ENCODE measurements around the gene XAF1. TPM values are rescaled to one million over a fixed set of nuclear protein-coding genes. Genes with fewer than 3 reads are reported as not detected.
A peak's percentile ranks its signal among the peaks of the same experiment; 100 is the strongest.

XAF1 gene
- polyA plus RNA-seq, 2 of the 4 experiments (the other 2 are of a cell fraction): not detected

GRCh38 chr17:6714315-6714874 is 41.5 kb upstream of the XAF1 start:
- FAIRE-seq: no peak
- no peak for TF ChIP-seq E2F6 (IDR thresholded peaks at IDR 0.05; ENCODE audit: borderline replicate concordance, low read depth)
- no peak for TF ChIP-seq JUNB (IDR thresholded peaks at IDR 0.05)
- no peak for TF ChIP-seq MAFK (IDR thresholded peaks at IDR 0.05; ENCODE audit: partially characterized antibody)
- no peak for TF ChIP-seq ZFP36 (IDR thresholded peaks at IDR 0.05; ENCODE audit: borderline replicate concordance, partially characterized antibody)
- no peak for TF ChIP-seq CBX2 (IDR thresholded peaks at IDR 0.05; ENCODE audit: borderline replicate concordance, low read depth)
- TF ChIP-seq SREBF2 (IDR thresholded peaks at IDR 0.05): no peak
- no peak for TF ChIP-seq TP53 (CRISPR knock-in tag; IDR thresholded peaks at IDR 0.05)
- no peak for TF ChIP-seq RAD21 (conservative IDR thresholded peaks at IDR 0.05 in 1 of 2, IDR thresholded peaks at IDR 0.05 in 1 of 2)
- no peak for TF ChIP-seq KDM1A (IDR thresholded peaks at IDR 0.05; ENCODE audit: low read depth)
- no peak for TF ChIP-seq JUN (IDR thresholded peaks at IDR 0.05)
- TF ChIP-seq CTCF (IDR thresholded peaks at IDR 0.05): no peak
- no peak for TF ChIP-seq TFCP2L1 (CRISPR knock-in tag; IDR thresholded peaks at IDR 0.05)
- no peak for TF ChIP-seq GATA3 (IDR thresholded peaks at IDR 0.05; ENCODE audit: borderline replicate concordance)
- TF ChIP-seq EHMT2 (IDR thresholded peaks at IDR 0.05; ENCODE audit: low read depth): no peak
- no peak for TF ChIP-seq CEBPB (IDR thresholded peaks at IDR 0.05)
- TF ChIP-seq BCL3 (IDR thresholded peaks at IDR 0.05): no peak
- TF ChIP-seq ZNF302 (CRISPR knock-in tag; IDR thresholded peaks at IDR 0.05): no peak
- no peak for TF ChIP-seq EP300 (IDR thresholded peaks at IDR 0.05)
- TF ChIP-seq USF2 (IDR thresholded peaks at IDR 0.05): no peak
- no peak for ATAC-seq
- no peak overlapping the region for H3K4me3 ChIP-seq
- 91% methylated on average over 7 of the region's 7 CpGs for WGBS (ENCODE audit: missing lambda C conversion rate)
- peak in 1 of 2 experiments; percentile 13 for DNase-seq (ENCODE audit: low read depth in 1 of 2, low spot score in 1 of 2)
- POLR2A ChIA-PET: no interaction called here
- H3K4me2 ChIP-seq: no peak overlapping the region
- H3K9me3 ChIP-seq: peaks cover 10% of the 10 kb centered on the region; the same call in 2 of the 3 replicates
- H3K27ac ChIP-seq: no peak overlapping the region
- CTCF ChIA-PET: interaction anchor here (0.6 to 5.5 kb wide), 10 partner anchors 11 to 288 kb away, joined by 3 to 31 read pairs (median 6); no protein-coding TSS in a partner anchor
- 0 out of 3 replicates have a peak, but pooled peaks cover 3% of the 10 kb centered on the region for H3K4me1 ChIP-seq

- ChIA-PET CTCF (interaction anchor here (0.6 to 2.8 kb wide), 4 partner anchors 19 to 644 kb away, joined by 3 to 9 read pairs (median 3); no protein-coding TSS in a partner anchor), POLR2A (no interaction called here)
- H3K9me3 ChIP-seq: peaks cover 10% of the 10 kb centered on the region; the same call in 2 of the 3 replicates
- ATAC-seq (no peak), FAIRE-seq (no peak), DNase-seq (ENCODE audit: low read depth in 1 of 2, low spot score in 1 of 2) (no peak)
- 13% methylated on average over 2 of the region's 2 CpGs for WGBS (ENCODE audit: missing lambda C conversion rate)
- H3K27ac ChIP-seq: no peak overlapping the region
- no peak overlapping the region for H3K4me2 ChIP-seq
- no peak overlapping the region for H3K4me3 ChIP-seq
- no peak for TF ChIP-seq ZFP36 (IDR thresholded peaks at IDR 0.05; ENCODE audit: borderline replicate concordance, partially characterized antibody)
- TF ChIP-seq TP53 (CRISPR knock-in tag; IDR thresholded peaks at IDR 0.05): no peak
- TF ChIP-seq HDAC2 (IDR thresholded peaks at IDR 0.05): no peak
- TF ChIP-seq HES2 (IDR thresholded peaks at IDR 0.05): no peak
- no peak for TF ChIP-seq HEYL (CRISPR knock-in tag; IDR thresholded peaks at IDR 0.05)
- H3K4me1 ChIP-seq: 0 out of 3 replicates have a peak, but pooled peaks cover 3% of the 10 kb centered on the region
These were observed 39.1 kb upstream of the XAF1 start for GRCh38 chr17:6716736-6717135.

Measured in A549 (cell line).